Right lung (tissue), 5 donors: Measurements from ENCODE around the gene APOL4. TPM values are rescaled to one million over a fixed set of nuclear protein-coding genes. Genes with fewer than 3 reads are reported as not detected.
"Not testable (repeated sequence)": the region's sequence is repeated elsewhere in the genome, so short reads cannot be mapped to it uniquely, and the experiment has no call there.

Experiments
- DNase-seq, 2 donors: peaks; one replicate each; pipeline ENCODE4 v3.0.0-alpha.2; 2013
- polyA plus RNA-seq, 5 donors: library from polyadenylated mRNA; unstranded; fragments of 120-200 nt; gene quantifications; one replicate each; pipeline versions ENCODE4 v1.2.1 to v1.2.3, GENCODE V29; 2013; ENCODE audit warnings: inconsistent platforms in 1 of 5, low replicate concordance in 1 of 5; ENCODE audit not compliant: insufficient read length in 5 of 5, insufficient read depth in 1 of 5

Gene APOL4
- polyA plus RNA-seq, 5 donors = 8.9 to 15.4 (median 10.3) TPM

DNA sequence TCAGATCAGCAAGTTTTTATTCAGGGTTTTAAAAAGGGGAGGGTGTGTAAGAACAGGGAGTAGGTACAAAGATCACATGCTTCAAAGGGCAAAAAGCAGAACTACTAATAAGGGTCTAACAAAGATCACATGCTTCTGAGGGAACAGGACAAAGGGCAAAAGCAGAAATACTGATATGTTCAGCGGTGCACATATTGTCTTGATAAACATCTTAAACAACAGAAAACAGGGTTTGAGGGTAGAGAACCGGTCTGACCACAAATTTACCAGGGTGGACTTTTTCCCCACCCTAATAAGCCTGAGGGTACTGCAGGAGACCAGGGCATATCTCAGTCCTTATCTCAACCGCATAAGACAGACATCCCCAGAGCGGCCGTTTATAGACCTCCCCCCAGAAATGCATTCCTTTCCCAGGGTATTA is 7.9 kb upstream of the APOL4 start:
- not testable (repeated sequence) for DNase-seq

DNA sequence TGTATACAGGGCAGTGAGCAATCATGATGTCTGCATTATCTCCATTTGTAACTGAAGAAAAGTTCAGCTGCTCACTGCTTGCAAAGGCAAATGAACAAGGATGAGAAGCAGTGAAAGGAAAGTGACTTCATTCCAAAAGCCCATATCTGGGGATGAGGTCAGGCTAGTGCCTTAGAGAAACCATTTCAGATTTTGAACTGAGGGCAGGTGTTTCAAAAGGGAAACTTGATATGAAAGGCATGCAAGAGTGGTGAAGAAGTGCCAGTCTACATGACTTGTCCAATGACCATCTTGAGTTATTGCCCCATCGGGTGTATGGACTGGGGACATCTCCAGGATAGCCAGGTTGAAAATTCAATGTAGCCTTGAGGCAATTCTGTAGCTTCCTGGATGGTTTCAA is 7.3 kb upstream of the APOL4 start:
- DNase-seq = no peak

DNA sequence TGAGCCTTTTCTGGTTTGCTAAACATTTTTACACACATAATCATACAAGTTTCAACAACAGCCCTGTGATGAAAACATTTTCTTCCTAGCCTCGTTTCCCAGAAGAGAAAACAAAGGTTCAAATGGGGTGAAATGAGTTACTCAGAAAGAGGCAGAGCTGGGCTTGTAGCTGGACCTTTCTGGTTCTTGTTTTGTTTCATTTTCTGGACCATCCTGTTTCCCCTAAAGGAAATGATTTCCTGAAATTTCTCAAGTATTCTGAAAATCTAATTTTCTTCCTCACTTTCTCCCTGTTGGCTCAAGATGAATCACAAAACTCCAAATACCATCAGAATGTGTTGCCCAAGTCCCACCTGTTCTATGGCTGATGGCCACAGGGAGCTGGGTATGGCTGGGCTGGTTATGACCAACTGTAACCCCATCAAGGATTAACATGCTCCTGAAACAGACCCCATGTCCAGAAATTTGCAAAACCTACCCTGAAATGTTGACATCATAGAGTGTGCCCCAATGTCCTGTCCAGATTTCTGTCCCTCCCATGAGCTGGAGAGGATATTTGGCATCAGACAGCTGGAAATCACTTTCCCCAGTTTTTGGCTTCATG is 6.7 kb upstream of the APOL4 start:
- no peak for DNase-seq

DNA sequence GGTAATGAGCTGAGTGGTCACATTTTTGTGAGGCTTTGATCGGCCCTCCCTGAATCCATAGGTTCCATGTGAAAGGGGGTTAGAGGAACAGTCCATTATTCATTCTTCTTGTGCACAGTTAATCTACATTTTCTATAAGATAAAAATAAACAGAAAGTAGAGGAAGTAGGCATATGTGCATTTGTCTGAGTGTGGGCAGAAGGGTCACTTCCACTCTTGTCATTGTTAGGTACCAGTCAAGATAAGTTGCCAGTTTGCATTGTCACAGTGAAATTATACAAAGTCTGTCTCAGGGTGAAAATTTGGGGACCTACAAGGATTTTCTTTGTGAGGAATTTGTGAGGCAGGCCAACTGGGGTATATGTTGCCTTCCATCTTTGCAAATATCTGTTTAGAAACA is 4.6 kb upstream of the APOL4 start:
- DNase-seq = no peak

DNA sequence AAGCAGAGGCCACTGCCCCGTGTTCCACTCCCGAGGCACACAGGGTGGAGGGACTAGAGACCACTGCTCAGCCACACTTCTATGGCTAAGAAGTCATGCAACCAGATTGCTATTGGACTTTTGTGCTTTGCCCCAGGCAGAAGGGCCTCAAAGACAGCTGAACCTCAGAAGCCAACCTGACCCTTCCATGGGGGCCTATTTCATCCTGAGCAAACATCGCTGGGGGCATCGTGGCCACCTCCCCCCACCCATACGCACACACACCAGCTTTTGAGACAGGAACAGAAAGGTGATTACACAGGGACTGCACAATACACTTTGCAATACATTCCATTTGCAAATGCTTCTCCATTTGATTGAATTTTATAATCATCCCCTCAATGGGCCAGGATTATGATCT is 4.0 kb upstream of the APOL4 start:
- not testable (repeated sequence) for DNase-seq

DNA sequence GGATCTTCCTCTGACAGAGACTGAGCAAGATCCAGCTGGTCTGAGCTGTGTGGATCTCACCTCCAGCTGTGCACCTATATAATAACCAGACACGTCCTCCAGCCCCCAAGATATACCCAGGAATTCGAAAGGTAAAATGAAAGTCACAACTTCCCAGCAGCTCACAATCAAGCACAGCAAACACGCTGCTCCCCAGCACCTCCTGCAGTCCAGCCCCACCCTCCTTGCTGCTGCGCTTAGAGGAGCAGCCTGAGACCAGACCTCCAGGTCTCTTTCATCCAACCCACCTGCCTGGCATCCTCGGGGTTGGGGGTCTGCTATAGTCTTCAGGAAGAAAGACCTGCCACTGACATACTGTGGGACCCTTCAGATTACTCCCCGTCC is 3.0 kb upstream of the APOL4 start:
- DNase-seq = no peak

DNA sequence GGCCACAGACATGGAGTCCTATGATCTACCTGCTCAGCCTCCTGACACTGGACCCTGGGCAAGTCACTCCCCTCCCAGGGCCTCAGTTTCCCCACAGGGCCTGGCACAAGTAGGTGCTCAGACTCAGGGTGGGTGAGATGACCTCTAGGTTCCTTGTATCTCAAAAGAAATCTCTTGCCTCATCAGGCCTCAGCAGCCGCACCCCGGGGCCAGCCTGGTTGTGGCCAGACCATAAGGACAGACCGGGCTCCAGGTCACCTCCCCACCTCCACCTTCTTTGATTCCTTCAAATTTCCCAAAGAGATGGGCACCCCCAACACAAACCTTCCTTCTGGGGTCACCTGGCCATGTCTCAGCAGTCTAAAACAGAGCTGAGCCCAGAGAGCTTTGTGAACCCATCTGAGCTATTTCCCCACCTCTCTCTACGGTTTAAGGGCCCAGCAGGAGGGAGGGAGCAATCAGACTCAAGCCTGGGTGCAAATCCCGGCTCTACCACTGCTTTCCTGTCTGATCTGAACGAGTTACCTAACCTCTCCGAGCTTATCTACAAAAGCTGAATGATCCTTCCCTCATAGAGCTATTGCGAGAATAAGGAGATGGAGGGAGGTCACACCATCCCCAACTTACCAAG is 2.5 kb upstream of the APOL4 start:
- no peak for DNase-seq

DNA sequence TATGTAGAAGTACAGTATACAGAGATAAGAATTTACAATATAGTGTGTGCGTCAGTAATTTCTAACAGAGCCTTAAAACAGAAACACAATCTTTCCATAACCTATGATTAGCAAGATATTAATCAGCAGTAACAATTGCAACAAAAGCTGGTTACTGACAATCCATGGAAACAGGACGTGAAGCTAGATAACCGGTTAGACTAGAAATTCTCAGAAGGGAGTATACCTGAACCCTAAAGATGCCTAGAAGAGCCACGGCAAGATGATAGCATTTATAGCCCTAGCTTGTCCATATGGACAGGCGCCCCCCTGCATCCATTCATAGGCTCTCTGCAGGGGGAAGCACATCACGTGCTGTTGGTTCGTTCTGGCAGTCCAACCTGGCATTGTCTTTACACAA is 1.8 kb upstream of the APOL4 start:
- DNase-seq = not testable (repeated sequence)

DNA sequence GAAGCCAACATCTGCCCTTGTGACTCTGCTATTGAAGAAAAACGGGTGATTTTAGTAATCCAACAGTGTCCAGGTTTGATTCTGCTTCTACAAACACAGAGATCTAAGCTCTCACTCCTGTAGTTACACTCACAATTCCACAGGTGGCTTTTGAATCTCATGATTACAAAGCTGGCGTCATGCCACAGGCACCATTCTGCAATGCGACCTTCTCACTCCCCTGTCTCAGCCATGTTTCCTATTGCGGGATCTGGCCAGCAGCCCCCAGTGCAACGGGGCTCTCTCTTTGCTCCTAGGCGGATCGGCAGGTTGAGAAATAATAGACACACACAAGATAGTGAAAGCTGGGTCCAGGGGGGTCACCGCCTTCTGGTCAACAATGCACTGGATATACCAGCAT is 1.3 kb upstream of the APOL4 start:
- DNase-seq = peak; percentile 51 to 52

DNA sequence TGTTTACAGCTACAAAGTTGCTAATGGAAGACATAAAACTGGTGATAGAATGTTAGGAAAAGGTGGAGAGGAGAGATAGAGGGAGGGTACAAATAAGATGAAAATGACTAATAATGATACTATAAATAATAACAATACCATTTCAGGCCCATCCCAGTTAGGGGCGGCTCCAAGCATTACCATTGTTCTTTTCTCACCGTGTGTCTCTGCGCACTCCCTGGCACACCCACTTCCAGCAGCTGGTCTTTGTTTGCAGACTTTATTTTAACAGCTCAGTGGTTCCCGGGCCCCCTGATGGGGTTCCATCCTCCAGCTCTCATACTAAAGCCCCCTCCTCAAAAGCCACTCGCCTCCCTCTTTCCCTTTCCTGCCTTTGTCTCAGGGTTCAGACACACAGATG is 584 bp downstream of the APOL4 start:
- not testable (repeated sequence) for DNase-seq

DNA sequence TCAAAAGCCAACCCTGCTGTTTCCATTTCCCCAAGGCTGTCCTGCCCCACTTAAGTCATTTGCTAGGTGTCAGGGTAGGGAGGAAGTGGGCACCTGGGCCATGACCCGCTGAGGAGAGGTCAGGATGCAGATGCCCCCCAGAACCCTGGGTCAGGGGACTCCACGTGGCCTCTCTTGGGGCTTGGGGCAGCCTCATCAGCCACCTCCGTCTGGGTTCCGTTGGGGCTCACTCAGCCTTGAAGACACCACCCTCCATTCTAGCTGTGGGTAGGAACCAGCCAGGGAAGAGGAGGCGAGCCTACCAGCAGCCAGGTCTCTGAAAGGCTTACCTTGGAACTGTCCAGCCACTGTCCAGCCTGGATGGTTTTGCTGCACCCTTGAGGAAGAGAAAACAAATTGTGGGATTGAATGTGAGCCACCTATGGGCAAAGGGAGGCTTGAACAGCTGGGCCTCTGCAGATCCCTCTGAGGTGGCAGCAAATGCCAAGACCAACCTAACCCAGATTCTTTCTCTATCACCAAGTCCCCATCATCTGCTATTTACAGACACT is 2.5 kb downstream of the APOL4 start:
- no peak for DNase-seq

DNA sequence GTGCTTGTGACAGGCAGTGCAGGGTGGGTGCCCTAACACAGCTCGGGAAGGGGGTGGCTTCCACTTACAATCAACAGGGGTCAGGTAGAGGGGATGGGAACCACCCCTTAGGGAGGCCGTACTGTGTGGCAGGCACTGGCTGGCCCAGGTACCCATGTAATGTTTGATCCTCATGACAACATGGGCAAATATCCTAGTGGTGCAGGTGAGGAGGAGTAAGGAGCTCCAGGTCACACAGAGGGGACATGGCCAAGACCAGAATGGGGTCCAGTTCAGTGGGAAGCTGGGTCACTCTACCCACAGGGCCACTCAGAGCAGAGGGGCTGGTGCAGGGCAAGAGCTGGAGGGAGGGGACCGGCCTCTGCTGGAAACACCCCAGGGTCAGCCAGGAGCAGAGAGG is 3.1 kb downstream of the APOL4 start:
- DNase-seq = no peak

DNA sequence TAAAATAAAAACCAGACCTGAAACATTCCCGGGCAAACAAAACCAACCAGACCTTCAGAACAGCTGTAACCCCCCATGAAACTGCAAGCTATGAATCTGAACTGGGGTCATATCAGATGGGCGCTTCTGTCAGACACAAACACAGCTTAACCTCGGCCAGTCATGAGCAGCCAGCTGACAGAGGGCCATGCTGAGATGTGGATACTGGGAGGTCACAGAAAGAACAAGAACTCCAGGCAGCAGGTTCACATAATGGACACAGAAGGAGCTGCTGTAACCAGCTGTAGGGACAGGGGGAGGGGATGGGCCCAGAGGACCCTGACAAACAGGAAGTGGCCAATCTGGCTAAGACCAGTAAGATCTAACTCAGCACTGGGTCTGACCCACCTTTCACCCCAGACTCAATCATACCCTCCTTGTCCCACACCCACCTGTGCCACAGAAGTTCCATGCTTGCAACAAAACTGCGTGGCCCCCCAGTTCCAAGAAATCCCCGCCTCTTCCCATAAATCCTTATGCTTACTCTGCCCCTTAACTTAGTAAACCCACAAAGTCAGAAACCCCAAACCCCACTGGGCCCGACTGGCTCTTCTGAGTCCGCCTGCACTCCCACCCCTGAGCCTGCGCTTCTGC is 4.0 kb downstream of the APOL4 start:
- peak; percentile 20 to 40 for DNase-seq

DNA sequence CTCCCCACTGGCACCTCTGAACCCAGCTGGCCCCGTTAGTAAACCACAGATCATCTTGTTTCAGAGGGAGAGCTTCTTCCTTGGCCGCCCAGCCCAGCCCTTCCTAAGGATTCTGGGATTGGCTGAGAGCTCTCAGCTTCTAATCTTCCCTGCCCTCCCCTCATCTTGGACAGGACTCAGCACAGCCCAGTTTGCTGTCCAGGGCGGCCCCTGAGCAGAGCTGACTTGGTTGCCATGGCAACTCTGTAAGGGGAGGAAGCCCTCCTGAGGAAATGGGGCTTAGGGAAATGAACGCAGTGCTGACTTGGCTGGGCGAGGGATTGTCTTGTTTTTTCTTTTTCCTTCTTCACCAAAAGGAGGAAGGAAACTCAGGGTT is 4.6 kb downstream of the APOL4 start:
- DNase-seq = peak; percentile 42 to 83

DNA sequence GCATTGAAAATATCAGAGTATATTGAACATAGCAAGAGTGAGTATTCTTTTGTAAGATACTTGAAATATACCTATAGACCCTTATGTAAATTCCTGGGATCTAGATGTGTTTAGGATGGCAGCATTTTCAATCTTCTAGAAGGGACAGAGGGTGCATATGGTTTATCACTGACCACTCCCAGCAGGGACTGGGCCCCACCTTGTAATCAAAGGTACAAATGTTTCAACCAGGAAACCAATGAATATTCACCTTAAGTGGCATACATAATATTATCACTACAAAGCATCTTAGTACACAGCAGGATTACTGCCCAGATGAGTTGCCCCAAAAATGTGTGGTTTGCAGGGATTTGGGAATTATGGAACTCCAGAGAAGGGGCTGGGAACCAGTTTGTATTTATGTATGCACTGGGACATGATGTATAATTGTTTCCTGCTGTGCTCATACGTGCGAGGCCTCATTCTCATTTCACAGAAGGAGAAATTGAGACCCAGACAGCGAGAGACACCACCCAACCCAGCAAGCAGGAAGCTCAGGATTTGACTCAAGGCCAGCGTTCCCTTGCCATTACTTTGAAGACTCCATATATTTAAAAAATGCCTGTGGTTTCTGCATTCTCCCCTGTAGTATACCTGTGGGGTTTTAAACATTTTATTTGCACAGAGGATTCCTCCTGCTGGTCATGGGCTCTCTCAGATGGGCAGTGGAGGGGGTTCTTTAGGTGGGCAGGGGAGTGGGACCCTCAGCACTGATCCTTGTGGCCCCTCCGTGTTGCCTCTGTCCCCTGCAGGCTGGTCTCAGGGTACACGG is 5.2 kb downstream of the APOL4 start:
- DNase-seq = no peak

DNA sequence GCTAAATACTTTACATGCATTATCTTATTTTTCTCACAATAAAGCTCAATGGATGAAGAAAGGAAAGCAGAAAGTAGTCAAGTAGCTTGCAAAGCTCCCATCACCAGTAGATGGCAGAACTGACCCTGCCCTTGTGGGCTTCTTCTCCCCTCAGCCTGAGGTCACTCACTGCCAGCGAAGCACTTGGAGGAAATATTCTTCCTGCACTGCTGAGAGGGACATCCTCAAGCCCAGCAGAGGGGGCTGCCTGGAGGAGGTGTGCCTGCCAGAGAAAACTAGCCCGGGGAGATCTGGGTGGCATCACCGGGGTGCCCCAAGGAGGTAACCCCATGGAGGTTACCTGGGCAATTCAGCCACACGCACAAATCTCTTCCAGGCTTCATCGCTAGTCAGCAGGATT is 6.6 kb downstream of the APOL4 start:
- peak in 1 of 2 donors; percentile 55 for DNase-seq

DNA sequence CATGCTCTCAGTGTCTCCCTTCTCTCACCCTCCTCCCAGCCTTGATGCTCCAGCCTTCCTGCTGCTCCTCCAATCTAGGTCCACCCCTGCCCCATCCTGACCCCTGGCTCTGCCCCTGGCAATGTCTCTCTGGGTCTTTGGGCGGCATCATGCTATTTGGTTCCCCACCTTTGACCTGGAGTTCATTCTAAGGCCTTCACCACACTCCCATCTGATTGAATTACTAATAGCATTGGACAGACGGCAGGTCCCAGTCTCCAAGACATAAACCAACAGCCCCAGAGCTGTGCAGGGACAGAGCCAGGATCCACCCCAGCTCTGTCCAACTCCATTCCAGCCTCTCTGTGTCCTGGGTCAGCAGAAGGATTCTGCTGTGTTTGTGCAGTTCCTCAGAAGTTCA is 7.2 kb downstream of the APOL4 start:
- DNase-seq = no peak

DNA sequence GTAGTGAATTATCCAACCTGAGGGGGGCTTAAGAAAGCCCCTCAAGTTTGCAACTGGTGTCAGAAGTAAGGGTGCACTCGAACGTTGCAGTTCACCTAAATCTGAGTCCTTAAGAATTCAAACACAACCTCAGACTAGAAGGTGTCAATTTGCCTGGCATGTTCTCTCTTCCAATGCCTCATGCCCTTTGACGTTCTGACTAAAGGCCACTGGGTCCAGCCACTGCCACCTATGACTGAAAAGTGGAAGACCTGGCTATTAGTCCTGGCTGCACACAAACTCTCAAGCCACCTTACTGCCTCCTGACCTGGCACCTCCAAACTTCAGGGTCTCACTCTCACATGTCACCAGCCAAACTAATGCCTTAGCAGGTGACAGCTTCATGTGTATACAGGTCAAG is 8.0 kb downstream of the APOL4 start:
- no peak for DNase-seq

DNA sequence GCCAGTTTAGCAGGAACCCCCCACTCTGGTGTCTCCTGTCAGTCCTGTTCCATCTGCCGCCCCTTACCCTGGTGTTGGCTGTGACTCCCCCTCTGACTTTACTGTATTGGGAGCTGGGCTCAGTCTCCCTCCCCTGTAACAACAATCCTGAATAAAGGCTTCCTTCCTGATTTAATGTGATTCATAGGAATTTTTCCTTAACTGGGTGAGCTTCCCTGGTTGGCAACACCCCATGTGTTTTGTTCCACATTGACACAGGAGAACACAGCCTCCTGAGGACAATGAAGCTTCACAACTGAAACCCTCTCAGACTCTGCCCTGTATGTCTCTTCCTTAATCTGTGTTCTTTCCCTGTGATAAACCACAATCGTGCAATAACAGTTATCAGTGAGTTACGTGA is 8.4 kb downstream of the APOL4 start:
- no peak for DNase-seq

DNA sequence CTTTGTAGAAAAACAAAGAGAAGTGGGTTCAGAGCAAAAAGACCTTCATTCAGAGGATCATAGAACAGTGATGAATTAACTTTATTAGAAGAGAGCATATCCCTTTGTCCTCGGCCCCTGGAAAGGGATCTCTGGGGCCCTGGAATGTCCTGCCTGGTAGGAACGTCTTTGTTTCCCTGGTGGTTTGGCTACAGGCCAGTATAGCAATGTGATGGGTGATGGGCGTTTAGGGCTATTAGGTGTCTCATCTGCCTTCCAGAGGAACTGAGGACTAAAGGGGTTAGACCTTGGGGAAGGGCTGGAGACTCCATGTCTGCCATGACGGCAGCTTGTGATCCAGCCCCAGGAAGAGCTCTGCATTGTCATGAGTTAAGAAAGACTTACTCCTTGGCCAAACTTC is 9.1 kb downstream of the APOL4 start:
- no peak for DNase-seq

DNA sequence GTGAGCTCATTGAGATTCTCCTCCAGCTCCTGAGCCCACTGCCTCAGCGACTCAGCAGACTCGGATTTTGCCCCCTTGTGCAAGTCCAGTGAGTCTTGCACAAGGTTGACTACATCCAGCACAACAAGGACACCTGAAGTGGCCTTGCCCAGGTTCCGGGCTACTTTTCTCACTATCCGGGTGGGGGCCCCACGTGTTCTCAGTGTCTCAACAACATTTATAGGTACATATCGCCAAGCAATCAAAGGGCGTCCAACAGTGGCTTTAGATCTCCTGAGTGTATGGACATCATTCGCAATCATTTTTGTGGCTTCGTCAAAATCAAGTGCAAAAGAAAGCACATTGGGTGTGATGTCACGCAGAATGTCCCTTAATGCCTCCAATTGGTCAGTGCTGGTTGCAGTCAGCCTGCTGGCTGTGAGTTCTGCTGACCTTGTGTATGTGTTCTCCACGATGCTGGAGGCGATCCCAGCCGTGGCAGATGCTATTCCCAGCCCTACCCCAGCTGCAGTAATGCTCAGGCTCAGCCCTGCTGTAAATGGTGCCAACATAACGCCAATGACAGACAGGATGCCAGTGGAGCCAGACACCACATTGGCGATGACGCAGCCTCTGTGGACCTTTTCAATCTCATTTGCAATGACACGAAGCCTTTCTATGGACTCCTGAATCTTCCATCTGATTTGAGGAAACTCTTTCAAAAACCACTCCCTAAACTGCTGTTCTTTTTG is 10.3 kb downstream of the APOL4 start:
- DNase-seq = peak; percentile 47 to 65

DNA sequence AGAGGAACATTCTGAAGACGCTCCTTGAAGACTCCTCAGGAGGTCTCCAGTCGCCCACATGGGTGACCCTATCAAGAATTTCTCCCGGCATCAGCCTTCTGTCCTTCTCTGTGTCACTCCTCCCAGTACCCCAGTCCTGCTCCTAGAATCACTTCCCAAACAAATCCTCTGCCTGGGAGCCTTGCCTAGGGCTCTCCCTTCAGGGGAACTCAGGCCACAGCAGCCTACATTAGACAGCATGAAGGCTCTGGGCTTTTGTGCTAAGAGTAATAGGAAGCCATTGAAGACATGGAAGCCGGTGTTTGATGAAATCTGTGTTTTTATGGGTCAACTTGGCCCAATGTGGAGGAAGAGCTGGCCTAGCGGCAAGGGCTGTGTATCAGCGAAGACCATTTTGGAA is 13.7 kb downstream of the APOL4 start:
- not testable (repeated sequence) for DNase-seq
